WTC11 (cell line): ENCODE data around the gene TTC28. TPM values are rescaled to one million over a fixed set of nuclear protein-coding genes. Genes with fewer than 3 reads are reported as not detected.

Source experiments
- ATAC-seq: fragments of 200-7000 bp; cut with Tn5 transposase; 2 replicates; pipeline ENCODE4 v1.10.0; 2021; ENCODE audit warnings: mild to moderate bottlenecking, moderate library complexity
- CTCF ChIA-PET: fragments of 300-600 bp; sonication (Branson Sonifier 250); formaldehyde crosslinking; loops from one replicate; lab custom pipeline; 2021; ENCODE audit warnings: antibody characterized with exemption; lab: Charles Lee
- POLR2A ChIA-PET: fragments of 350-600 bp; sonication (Branson Sonifier 250); formaldehyde crosslinking; loops from one replicate; lab custom pipeline; 2021; ENCODE audit warnings: antibody characterized with exemption; lab: Charles Lee
- DNase-seq: peaks from one replicate; pipeline ENCODE4 v3.0.0; 2021; ENCODE audit warnings: low spot score
- H3K27ac Mint-ChIP-seq: 2 replicates; pipeline ENCODE4 v1.8.0; 2021; ENCODE audit warnings: mixed read lengths
- H3K27me3 Mint-ChIP-seq: 2 replicates; pipeline ENCODE4 v1.8.0; 2021; ENCODE audit warnings: low read depth, mild to moderate bottlenecking, moderate library complexity, mixed read lengths
- H3K36me3 Mint-ChIP-seq: 2 replicates; pipeline ENCODE4 v1.8.0; 2021; ENCODE audit warnings: mixed read lengths
- H3K4me1 Mint-ChIP-seq: 2 replicates; pipeline ENCODE4 v1.8.0; 2022; ENCODE audit warnings: mixed read lengths
- H3K4me3 Mint-ChIP-seq: 2 replicates; pipeline ENCODE4 v1.8.0; 2021; ENCODE audit warnings: mild to moderate bottlenecking, moderate library complexity, mixed read lengths
- H3K9me3 Mint-ChIP-seq: 2 replicates; pipeline ENCODE4 v1.8.0; 2021; ENCODE audit warnings: mixed read lengths
- ATF1 ChIP-seq: sonication (generic); formaldehyde crosslinking; IDR thresholded peaks from 2 replicates; pipeline ENCODE4 v1.8.1; 2023; ENCODE audit warnings: mild to moderate bottlenecking, moderate library complexity, missing genetic modification reagents
- ATF3 ChIP-seq: sonication (generic); formaldehyde crosslinking; conservative IDR thresholded peaks from 2 replicates; pipeline ENCODE4 v1.8.1; 2022; ENCODE audit warnings: mild to moderate bottlenecking, missing genetic modification reagents
- CBFB ChIP-seq: sonication (generic); formaldehyde crosslinking; IDR thresholded peaks from 2 replicates; pipeline ENCODE4 v1.8.1; 2022; ENCODE audit warnings: mild to moderate bottlenecking, low read depth, missing genetic modification reagents
- CDX4 ChIP-seq: fragments of 250-450 bp; sonication (Bioruptor Pico); IDR thresholded peaks from 2 replicates; pipeline ENCODE4 v1.9.0; 2021; ENCODE audit warnings: moderate library complexity, mild to moderate bottlenecking, inconsistent platforms, borderline replicate concordance
- CREM ChIP-seq: sonication (generic); formaldehyde crosslinking; IDR thresholded peaks from 2 replicates; pipeline ENCODE4 v1.8.1; 2022; ENCODE audit warnings: mild to moderate bottlenecking, missing genetic modification reagents, moderate library complexity
- E2F4 ChIP-seq: sonication (generic); formaldehyde crosslinking; IDR thresholded peaks from 2 replicates; pipeline ENCODE4 v1.8.1; 2022; ENCODE audit warnings: low read depth, mild to moderate bottlenecking, moderate library complexity, missing genetic modification reagents, borderline replicate concordance
- E2F5 ChIP-seq: sonication (generic); formaldehyde crosslinking; IDR thresholded peaks from 2 replicates; pipeline ENCODE4 v1.8.1; 2022; ENCODE audit warnings: mild to moderate bottlenecking, moderate library complexity, missing genetic modification reagents
- FOXJ3 ChIP-seq: sonication (generic); formaldehyde crosslinking; IDR thresholded peaks from 2 replicates; pipeline ENCODE4 v1.9.0; 2021; ENCODE audit warnings: missing genetic modification reagents, mild to moderate bottlenecking, borderline replicate concordance
- FOXP4 ChIP-seq: sonication (generic); formaldehyde crosslinking; IDR thresholded peaks from 2 replicates; pipeline ENCODE4 v1.8.0; 2022; ENCODE audit warnings: mild to moderate bottlenecking, missing genetic modification reagents
- HMGA2 ChIP-seq: fragments of 250-450 bp; sonication (Bioruptor Pico); IDR thresholded peaks from 2 replicates; pipeline ENCODE4 v1.4.0; 2021; ENCODE audit warnings: mild to moderate bottlenecking, moderate library complexity
- HMGXB4 ChIP-seq: sonication (generic); formaldehyde crosslinking; IDR thresholded peaks from 2 replicates; pipeline ENCODE4 v1.8.1; 2023; ENCODE audit warnings: mild to moderate bottlenecking, moderate library complexity, missing genetic modification reagents
- JUN ChIP-seq: sonication (generic); formaldehyde crosslinking; IDR thresholded peaks from 2 replicates; pipeline ENCODE4 v1.8.0; 2023; ENCODE audit warnings: mild to moderate bottlenecking, missing genetic modification reagents
- MLX ChIP-seq: sonication (generic); formaldehyde crosslinking; IDR thresholded peaks from 2 replicates; pipeline ENCODE4 v1.8.1; 2023; ENCODE audit warnings: mild to moderate bottlenecking, missing genetic modification reagents, moderate library complexity
- MYBL2 ChIP-seq: sonication (generic); formaldehyde crosslinking; IDR thresholded peaks from 2 replicates; pipeline ENCODE4 v1.8.1; 2023; ENCODE audit warnings: mild to moderate bottlenecking, moderate library complexity, missing genetic modification reagents
- RELA ChIP-seq: sonication (generic); formaldehyde crosslinking; IDR thresholded peaks from 2 replicates; pipeline ENCODE4 v1.8.1; 2022; ENCODE audit warnings: missing genetic modification reagents, mild to moderate bottlenecking, borderline replicate concordance
- SMAD3 ChIP-seq: sonication (generic); formaldehyde crosslinking; IDR thresholded peaks from 2 replicates; pipeline ENCODE4 v1.8.0; 2022; ENCODE audit warnings: missing genetic modification reagents, mild to moderate bottlenecking, borderline replicate concordance
- SOX15 ChIP-seq: fragments of 250-450 bp; sonication (Bioruptor Pico); IDR thresholded peaks from 2 replicates; pipeline ENCODE4 v1.9.0; 2021; ENCODE audit warnings: mild to moderate bottlenecking
- ZBTB21 ChIP-seq: sonication (generic); formaldehyde crosslinking; IDR thresholded peaks from 2 replicates; pipeline ENCODE4 v1.8.1; 2023; ENCODE audit warnings: mild to moderate bottlenecking, missing genetic modification reagents, borderline replicate concordance
- ZNF317 ChIP-seq: sonication (generic); formaldehyde crosslinking; IDR thresholded peaks from 2 replicates; pipeline ENCODE4 v1.8.1; 2023; ENCODE audit warnings: low read depth, mild to moderate bottlenecking, moderate library complexity, missing genetic modification reagents, borderline replicate concordance
- ZNF423 ChIP-seq: fragments of 250-450 bp; sonication (Bioruptor Pico); IDR thresholded peaks from 2 replicates; pipeline ENCODE4 v2.1.2; 2022; ENCODE audit warnings: mild to moderate bottlenecking, moderate library complexity
- ZNF512 ChIP-seq: sonication (generic); formaldehyde crosslinking; IDR thresholded peaks from 2 replicates; pipeline ENCODE4 v1.8.1; 2022; ENCODE audit warnings: missing genetic modification reagents, borderline replicate concordance
- total RNA-seq: library from RNA; stranded (reverse); gene quantifications from 3 replicates; pipeline ENCODE4 v1.2.3, GENCODE V29; 2021

Gene TTC28
- total RNA-seq, 1 experiment from 2014 or later: 13.0 TPM

GRCh38 chr22:28241656-28242290 lies 437.9 kb downstream of the TTC28 start:
- CTCF ChIA-PET: no interaction called here

GRCh38 chr22:28239941-28240340 lies 439.7 kb downstream of the TTC28 start:
- ATAC-seq (no peak), DNase-seq (no peak)
- H3K27ac Mint-ChIP-seq: no peak overlapping the region
- no peak overlapping the region for H3K4me3 Mint-ChIP-seq
- POLR2A ChIA-PET: interaction anchor here (0.7 kb wide), 1 partner anchor 15 kb away, joined by 3 read pairs; no protein-coding TSS in a partner anchor
- CTCF ChIA-PET: no interaction called here
- H3K4me1 Mint-ChIP-seq: no peaks in the 10 kb centered on the region; the same call in 1 of the 2 replicates
- no peaks in the 10 kb centered on the region for H3K36me3 Mint-ChIP-seq
- peaks cover under 1% of the 10 kb centered on the region for H3K27me3 Mint-ChIP-seq
- TF ChIP-seq JUN (CRISPR knock-in tag) (no peak), HMGXB4 (CRISPR knock-in tag) (no peak), E2F5 (CRISPR knock-in tag) (no peak), ZBTB21 (no peak), CBFB (no peak), FOXJ3 (no peak), SOX15 (CRISPR knock-in tag) (no peak)
- H3K9me3 Mint-ChIP-seq: peaks cover 7% of the 10 kb centered on the region; the same call in 1 of the 2 replicates

More at GRCh38 chr22:28241656-28242290, 437.9 kb downstream of the TTC28 start:
- Mint-ChIP-seq H3K4me1 (no peaks in the 10 kb centered on the region; the same call in 1 of the 2 replicates), H3K27ac (no peak overlapping the region), H3K4me3 (no peak overlapping the region), H3K27me3 (peaks cover 19% of the 10 kb centered on the region), H3K36me3 (no peaks in the 10 kb centered on the region), H3K9me3 (peaks cover 7% of the 10 kb centered on the region; the same call in 1 of the 2 replicates)
- TF ChIP-seq ATF3: no peak
- TF ChIP-seq HMGA2 (CRISPR knock-in tag): no peak
- TF ChIP-seq ZNF423 (CRISPR knock-in tag): no peak
- TF ChIP-seq ATF1 (CRISPR knock-in tag): no peak
- TF ChIP-seq CDX4 (CRISPR knock-in tag): no peak
- TF ChIP-seq ZNF512 (CRISPR knock-in tag): no peak
- TF ChIP-seq CREM (CRISPR knock-in tag): no peak
- no peak for TF ChIP-seq MLX (CRISPR knock-in tag)
- no peak for TF ChIP-seq SOX15 (CRISPR knock-in tag)
- TF ChIP-seq SMAD3 (CRISPR knock-in tag): no peak
- no peak for TF ChIP-seq E2F4 (CRISPR knock-in tag)
- TF ChIP-seq MYBL2 (CRISPR knock-in tag): no peak
- TF ChIP-seq FOXP4 (CRISPR knock-in tag): no peak
- TF ChIP-seq ZNF317 (CRISPR knock-in tag): no peak
- TF ChIP-seq RELA (CRISPR knock-in tag): no peak
- ATAC-seq (no peak), DNase-seq (no peak)
- POLR2A ChIA-PET: no interaction called here
